PFSK-1 (cell line): ENCODE measurements around the gene EMILIN2.

Experiments used
- FOXP2 ChIP-seq: optimal IDR thresholded peaks from 2 replicates; pipeline ENCODE3; 2011; ENCODE audit warnings: borderline replicate concordance, control low read depth, inconsistent platforms; ENCODE audit not compliant: insufficient read depth; ENCODE audit errors: extremely low read length, extremely low read depth
- POLR2AphosphoS5 ChIP-seq: IDR thresholded peaks from 2 replicates; pipeline ENCODE4 v1.6.1; 2012; ENCODE audit warnings: low read depth, mild to moderate bottlenecking, control low read depth, low read length, moderate library complexity
- SIN3A ChIP-seq: IDR thresholded peaks from 2 replicates; pipeline ENCODE4 v1.6.1; 2012; ENCODE audit warnings: mild to moderate bottlenecking, low read length, moderate library complexity, borderline replicate concordance; ENCODE audit not compliant: insufficient read depth
- TF ChIP-seq, protein P1 (sequence below), 2 experiments: IDR thresholded peaks; 2 replicates each; pipeline versions ENCODE4 v1.6.1 to v1.8.0; 2011 to 2012; ENCODE audit warnings: low read depth in 2 of 2, low read length in 2 of 2, control low read depth in 1 of 2, inconsistent platforms in 1 of 2, mild to moderate bottlenecking in 1 of 2, moderate library complexity in 1 of 2; ENCODE audit not compliant: insufficient read depth in 1 of 2

DNA sequence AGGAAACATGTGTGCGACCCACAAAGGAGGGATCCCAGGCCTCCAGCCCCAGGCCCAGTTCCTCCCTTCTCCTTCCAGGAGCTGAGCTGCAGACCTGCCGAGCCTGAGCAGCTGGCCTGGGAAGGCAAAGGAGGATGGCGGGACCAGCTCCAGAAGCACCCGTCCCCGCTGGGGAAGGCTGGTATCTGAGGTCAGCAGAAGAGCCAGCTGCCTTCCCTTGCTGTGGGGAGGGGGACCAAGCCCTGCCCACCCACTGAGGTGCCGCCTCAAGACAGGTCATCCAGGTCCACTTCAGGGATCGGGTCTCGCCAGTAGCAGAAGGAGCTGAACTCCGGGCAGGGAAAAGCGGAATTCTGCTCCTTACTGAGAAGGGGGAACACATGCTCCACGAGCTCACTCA lies 73.2 kb downstream of the EMILIN2 start:
- no peak for TF ChIP-seq POLR2AphosphoS5
- TF ChIP-seq, protein P1, sequence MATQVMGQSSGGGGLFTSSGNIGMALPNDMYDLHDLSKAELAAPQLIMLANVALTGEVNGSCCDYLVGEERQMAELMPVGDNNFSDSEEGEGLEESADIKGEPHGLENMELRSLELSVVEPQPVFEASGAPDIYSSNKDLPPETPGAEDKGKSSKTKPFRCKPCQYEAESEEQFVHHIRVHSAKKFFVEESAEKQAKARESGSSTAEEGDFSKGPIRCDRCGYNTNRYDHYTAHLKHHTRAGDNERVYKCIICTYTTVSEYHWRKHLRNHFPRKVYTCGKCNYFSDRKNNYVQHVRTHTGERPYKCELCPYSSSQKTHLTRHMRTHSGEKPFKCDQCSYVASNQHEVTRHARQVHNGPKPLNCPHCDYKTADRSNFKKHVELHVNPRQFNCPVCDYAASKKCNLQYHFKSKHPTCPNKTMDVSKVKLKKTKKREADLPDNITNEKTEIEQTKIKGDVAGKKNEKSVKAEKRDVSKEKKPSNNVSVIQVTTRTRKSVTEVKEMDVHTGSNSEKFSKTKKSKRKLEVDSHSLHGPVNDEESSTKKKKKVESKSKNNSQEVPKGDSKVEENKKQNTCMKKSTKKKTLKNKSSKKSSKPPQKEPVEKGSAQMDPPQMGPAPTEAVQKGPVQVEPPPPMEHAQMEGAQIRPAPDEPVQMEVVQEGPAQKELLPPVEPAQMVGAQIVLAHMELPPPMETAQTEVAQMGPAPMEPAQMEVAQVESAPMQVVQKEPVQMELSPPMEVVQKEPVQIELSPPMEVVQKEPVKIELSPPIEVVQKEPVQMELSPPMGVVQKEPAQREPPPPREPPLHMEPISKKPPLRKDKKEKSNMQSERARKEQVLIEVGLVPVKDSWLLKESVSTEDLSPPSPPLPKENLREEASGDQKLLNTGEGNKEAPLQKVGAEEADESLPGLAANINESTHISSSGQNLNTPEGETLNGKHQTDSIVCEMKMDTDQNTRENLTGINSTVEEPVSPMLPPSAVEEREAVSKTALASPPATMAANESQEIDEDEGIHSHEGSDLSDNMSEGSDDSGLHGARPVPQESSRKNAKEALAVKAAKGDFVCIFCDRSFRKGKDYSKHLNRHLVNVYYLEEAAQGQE (IDR thresholded peaks at IDR 0.05; ENCODE audit: insufficient read depth in 1 of 2, low read depth in 2 of 2, low read length in 2 of 2), result no peak
- TF ChIP-seq SIN3A, result no peak
- TF ChIP-seq FOXP2, result no peak
